Sigmoid colon (tissue), 4 donors: ENCODE results near the gene CAMTA1.

ENCODE experiments used
- EP300 ChIP-seq, 4 donors: sonication (generic); formaldehyde crosslinking; IDR thresholded peaks; one replicate each; pipeline ENCODE4 v1.6.1; 2017; ENCODE audit warnings: antibody characterized with exemption in 4 of 4
- POLR2A ChIP-seq, 2 donors: fragments of 450-650 bp; IDR thresholded peaks; one replicate each; pipeline ENCODE4 v1.6.1; 2016; ENCODE audit warnings: antibody characterized with exemption in 2 of 2, mild to moderate bottlenecking in 2 of 2, moderate library complexity in 2 of 2
- POLR2AphosphoS5 ChIP-seq, 4 donors: sonication (generic); formaldehyde crosslinking; IDR thresholded peaks; one replicate each; pipeline ENCODE4 v1.6.1; 2017; ENCODE audit warnings: antibody characterized with exemption in 4 of 4
- TF ChIP-seq, protein P1 (sequence below), 4 experiments: fragments of 450-650 bp in 3 of 4; fragments of 200-600 bp in 1 of 4; IDR thresholded peaks; one replicate each; pipeline ENCODE4 v1.5.1; 2016 to 2019; ENCODE audit warnings: antibody characterized with exemption in 4 of 4, mild to moderate bottlenecking in 3 of 4, moderate library complexity in 2 of 4

DNA sequence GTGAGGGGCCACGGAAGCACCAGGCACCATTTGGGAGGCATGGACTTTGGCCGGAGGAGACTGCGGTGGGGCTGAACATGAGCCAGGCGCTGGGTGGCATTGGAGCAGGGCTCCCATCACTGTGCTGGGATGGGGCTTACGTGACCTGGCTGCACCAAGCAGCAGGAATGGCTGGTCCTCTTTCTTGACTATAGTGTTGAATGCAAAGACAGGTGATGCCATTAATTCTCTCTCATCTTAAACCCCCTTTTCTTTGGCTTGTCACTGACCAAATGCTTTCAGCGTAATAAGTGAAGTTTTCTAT, 447.9 kb downstream of the CAMTA1 start:
- TF ChIP-seq POLR2A (IDR thresholded peaks at IDR 0.05) (no peak), EP300 (IDR thresholded peaks at IDR 0.05) (no peak), POLR2AphosphoS5 (IDR thresholded peaks at IDR 0.05) (no peak)
- TF ChIP-seq, protein P1, sequence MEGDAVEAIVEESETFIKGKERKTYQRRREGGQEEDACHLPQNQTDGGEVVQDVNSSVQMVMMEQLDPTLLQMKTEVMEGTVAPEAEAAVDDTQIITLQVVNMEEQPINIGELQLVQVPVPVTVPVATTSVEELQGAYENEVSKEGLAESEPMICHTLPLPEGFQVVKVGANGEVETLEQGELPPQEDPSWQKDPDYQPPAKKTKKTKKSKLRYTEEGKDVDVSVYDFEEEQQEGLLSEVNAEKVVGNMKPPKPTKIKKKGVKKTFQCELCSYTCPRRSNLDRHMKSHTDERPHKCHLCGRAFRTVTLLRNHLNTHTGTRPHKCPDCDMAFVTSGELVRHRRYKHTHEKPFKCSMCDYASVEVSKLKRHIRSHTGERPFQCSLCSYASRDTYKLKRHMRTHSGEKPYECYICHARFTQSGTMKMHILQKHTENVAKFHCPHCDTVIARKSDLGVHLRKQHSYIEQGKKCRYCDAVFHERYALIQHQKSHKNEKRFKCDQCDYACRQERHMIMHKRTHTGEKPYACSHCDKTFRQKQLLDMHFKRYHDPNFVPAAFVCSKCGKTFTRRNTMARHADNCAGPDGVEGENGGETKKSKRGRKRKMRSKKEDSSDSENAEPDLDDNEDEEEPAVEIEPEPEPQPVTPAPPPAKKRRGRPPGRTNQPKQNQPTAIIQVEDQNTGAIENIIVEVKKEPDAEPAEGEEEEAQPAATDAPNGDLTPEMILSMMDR (IDR thresholded peaks at IDR 0.05): no peak
